HL-60/S4 treated with retinoic acid at 250 ng/mL for 4 days and 3 days (cell line): ENCODE data around the gene MRPL55.

Experiments
- in situ Hi-C: fragments of 300-500 bp; cut with MboI; formaldehyde crosslinking; loops from 2 replicates; pipeline ENCODE4 v1.7.0; 2022; ENCODE audit warnings: low sequenced_read_pairs

MRPL55 gene

GRCh38 chr1:228060458-228061190 lies 48.5 kb downstream of the MRPL55 start:
- in situ Hi-C loops = no loop called here

GRCh38 chr1:228059634-228060457 lies 49.3 kb downstream of the MRPL55 start:
- in situ Hi-C loops = no loop called here

- in situ Hi-C loops = no loop called here
Observed at GRCh38 chr1:228058949-228059633, 50.0 kb downstream of the MRPL55 start.

GRCh38 chr1:228058172-228058948 lies 50.7 kb downstream of the MRPL55 start:
- in situ Hi-C loops = no loop called here
